GM12878 (cell line): ENCODE results near the gene SHISA9. TPM values are rescaled to one million over a fixed set of nuclear protein-coding genes. Genes with fewer than 3 reads are reported as not detected.

Experiments
- ATAC-seq: fragments of 200-7000 bp; cut with Tn5 transposase; 3 replicates; pipeline ENCODE4 v1.9.1; 2020; ENCODE audit warnings: mild to moderate bottlenecking, moderate library complexity
- BruUV-seq: library from RNA; stranded (reverse); fragments of 400-500 nt; replicated peaks from 2 replicates; lab custom pipeline; 2021; lab: Mats Ljungman, UMichigan
- CTCF ChIA-PET: fragments of 300-600 bp; sonication (Branson Sonifier 250); formaldehyde crosslinking; extraction: SDS; loops from one replicate; lab custom pipeline; 2021; ENCODE audit warnings: inconsistent platforms; lab: Yijun Ruan, JAX
- POLR2A ChIA-PET: fragments of 350-600 bp; formaldehyde crosslinking; extraction: SDS; loops from one replicate; lab custom pipeline; 2021; ENCODE audit warnings: inconsistent platforms; lab: Charles Lee
- RAD21 ChIA-PET: fragments of 300-600 bp; sonication (Branson Sonifier 250); formaldehyde crosslinking; loops from one replicate; lab custom pipeline; 2023; ENCODE audit warnings: antibody characterized with exemption; ENCODE audit not compliant: unreplicated experiment; lab: Charles Lee
- SMC1A ChIA-PET: fragments of 300-600 bp; sonication (Branson Sonifier 250); formaldehyde crosslinking; loops from one replicate; lab custom pipeline; 2023; ENCODE audit not compliant: unreplicated experiment, uncharacterized antibody; lab: Charles Lee
- DNase-seq: peaks from one replicate; pipeline ENCODE4 v3.0.0-alpha.2; 2011; ENCODE audit warnings: low read depth, low spot score
- FAIRE-seq: peaks from 3 replicates; lab custom pipeline; 2011; peaks lifted over from hg19 to GRCh38; lab: Jason Lieb, UNC
- H2AFZ ChIP-seq: 2 replicates; pipeline ENCODE4 v1.6.0; 2011; ENCODE audit warnings: low read depth, low read length, control low read depth; ENCODE audit not compliant: control insufficient read depth
- H3K27ac ChIP-seq: 2 replicates; pipeline ENCODE4 v1.5.1; 2011; ENCODE audit warnings: control low read depth; ENCODE audit not compliant: control insufficient read depth, insufficient read depth
- H3K27me3 ChIP-seq, 2 experiments: replicated peaks in 1 of 2; 2 replicates each; pipeline versions ENCODE4 v1.6.0 to v1.6.1; 2011; ENCODE audit warnings: low read length in 1 of 2; ENCODE audit not compliant: control insufficient read depth in 2 of 2, insufficient read depth in 2 of 2
- H3K36me3 ChIP-seq, 2 experiments: 2 replicates each; pipeline ENCODE4 v1.5.1; 2011; ENCODE audit warnings: low read length in 1 of 2; ENCODE audit not compliant: control insufficient read depth in 2 of 2, insufficient read depth in 2 of 2
- H3K4me1 ChIP-seq: 2 replicates; pipeline ENCODE4 v1.6.1; 2011; ENCODE audit warnings: mild to moderate bottlenecking, low read length, moderate library complexity, mixed read lengths; ENCODE audit not compliant: control insufficient read depth, insufficient read depth
- H3K4me2 ChIP-seq: 2 replicates; pipeline ENCODE4 v1.6.0; 2011; ENCODE audit warnings: control low read depth; ENCODE audit not compliant: control insufficient read depth, insufficient read depth
- H3K4me3 ChIP-seq: fragments of 200-600 bp; sonication (generic); 2 replicates; pipeline ENCODE4 v1.5.1; 2016
- H3K79me2 ChIP-seq: 2 replicates; pipeline ENCODE4 v1.6.0; 2011; ENCODE audit warnings: low read length; ENCODE audit not compliant: control insufficient read depth, insufficient read depth
- H3K9ac ChIP-seq: 2 replicates; pipeline ENCODE4 v1.8.0; 2011; ENCODE audit warnings: low read length, control low read depth, mixed read lengths; ENCODE audit not compliant: control insufficient read depth, insufficient read depth
- H3K9me3 ChIP-seq: replicated peaks from 3 replicates; pipeline ENCODE4 v1.5.1; 2011; ENCODE audit warnings: mild to moderate bottlenecking, low read length; ENCODE audit not compliant: control insufficient read depth, insufficient read depth
- H4K20me1 ChIP-seq: 2 replicates; pipeline ENCODE4 v1.6.0; 2011; ENCODE audit not compliant: control insufficient read depth, insufficient read depth
- E2F8 ChIP-seq: fragments of 450-650 bp; IDR thresholded peaks from 2 replicates; pipeline ENCODE4 v1.6.1; 2018; ENCODE audit warnings: mild to moderate bottlenecking, low read depth, moderate library complexity; ENCODE audit not compliant: partially characterized antibody
- GABPA ChIP-seq: IDR thresholded peaks from 2 replicates; pipeline ENCODE4 v1.6.1; 2014; ENCODE audit warnings: antibody characterized with exemption, low read depth, mild to moderate bottlenecking, inconsistent platforms
- PKNOX1 ChIP-seq: fragments of 450-650 bp; IDR thresholded peaks from 2 replicates; pipeline ENCODE4 v1.6.1; 2016; ENCODE audit warnings: mild to moderate bottlenecking
- SMAD1 ChIP-seq: fragments of 450-650 bp; IDR thresholded peaks from 2 replicates; pipeline ENCODE4 v1.6.1; 2018; ENCODE audit warnings: mild to moderate bottlenecking, low read depth; ENCODE audit not compliant: partially characterized antibody
- STAT3 ChIP-seq: IDR thresholded peaks from 2 replicates; pipeline ENCODE4 v1.6.1; 2011; ENCODE audit warnings: low read depth, low read length, improper control_type of control experiment
- TBL1XR1 ChIP-seq: IDR thresholded peaks from 2 replicates; pipeline ENCODE4 v1.6.1; 2012; ENCODE audit warnings: low read depth, low read length, improper control_type of control experiment
- YBX1 ChIP-seq: fragments of 450-650 bp; IDR thresholded peaks from 2 replicates; pipeline ENCODE4 v1.6.1; 2016; ENCODE audit warnings: antibody characterized with exemption
- ZBTB40 ChIP-seq: fragments of 450-650 bp; IDR thresholded peaks from 2 replicates; pipeline ENCODE4 v1.6.1; 2016; ENCODE audit warnings: mild to moderate bottlenecking, moderate library complexity, borderline replicate concordance
- ZNF274 ChIP-seq: IDR thresholded peaks from one replicate; pipeline ENCODE4 v1.8.0; 2011; ENCODE audit not compliant: insufficient read length, insufficient read depth
- ZNF592 ChIP-seq: fragments of 450-650 bp; IDR thresholded peaks from 2 replicates; pipeline ENCODE4 v1.6.1; 2017; ENCODE audit warnings: mild to moderate bottlenecking, moderate library complexity
- WGBS: methylation state at CpG from one replicate; pipeline ENCODE4 v1.1.6; 2016; ENCODE audit warnings: low lambda C conversion rate; ENCODE audit not compliant: insufficient replicate concordance, insufficient coverage; ENCODE audit errors: missing lambda C conversion rate; 5-methylcytosine and 5-hydroxymethylcytosine counted together
- in situ Hi-C: fragments of 300-500 bp; cut with MboI; formaldehyde crosslinking; loops from 9 replicates; pipeline ENCODE4 v1.14.3; 2018; ENCODE audit warnings: mixed read lengths
- intact Hi-C: fragments of 100-400 bp; cut with micrococcal nuclease; formaldehyde crosslinking; loops from one replicate; pipeline ENCODE4 v1.14.2; 2022; ENCODE audit not compliant: unreplicated experiment
- polyA plus RNA-seq, 11 experiments: library from polyadenylated mRNA; depleted of rRNA in 4 of 11; unstranded in 6 of 11; stranded (reverse) in 5 of 11; fragments of >200 nt; fragmentation: Nextera tagmentation in 4 of 11; fragmentation: Illumina TruSeq in 1 of 11; extraction: Ambion mirVana in 4 of 11; extraction: Trizol in 1 of 11; gene quantifications; 1 replicate in 1 of 11; 2 replicates in 10 of 11; pipeline versions ENCODE4 v1.2.1 to v1.2.3, GENCODE V29; 2011 to 2016; ENCODE audit warnings: inconsistent platforms in 2 of 11, missing spikeins in 2 of 11, low read depth in 1 of 11
- total RNA-seq, 4 experiments: library from RNA; depleted of rRNA in 3 of 4; stranded (reverse); fragments of >200 nt in 3 of 4; fragmentation: Illumina TruSeq in 1 of 4; extraction: Trizol in 1 of 4; gene quantifications; 2 replicates each; pipeline versions ENCODE4 v1.2.1 to v1.2.3, GENCODE V29; 2013 to 2021

The SHISA9 gene
- total and polyA plus RNA-seq, 10 of the 15 experiments (the other 5 are each of a cell fraction or from before 2014, with no cell fraction given): 0.03 to 25.5 (median 0.07) TPM

- peak; percentile 7 for DNase-seq
- no peak for FAIRE-seq
- Histone ChIP-seq H3K4me2 (peak overlapping the region; percentile 47), H3K27ac (peak overlapping the region; percentile 23), H3K9ac (no peak overlapping the region), H2AFZ (no peak overlapping the region), H4K20me1 (no peaks in the 10 kb centered on the region), H3K27me3 (no peaks in the 10 kb centered on the region), H3K4me3 (no peak overlapping the region), H3K4me1 (peaks cover 11% of the 10 kb centered on the region; the same call in 1 of the 2 replicates), H3K9me3 (no peaks in the 10 kb centered on the region; the same call in 1 of the 3 replicates), H3K79me2 (no peaks in the 10 kb centered on the region), H3K36me3 (no peaks in the 10 kb centered on the region)
- BruUV-seq: no TSS peak
- ChIA-PET CTCF (interaction anchor here (1.0 to 1.4 kb wide), 3 partner anchors 10 to 199 kb away, joined by 3 read pairs; no protein-coding TSS in a partner anchor), RAD21 (interaction anchor here (0.9 to 1.1 kb wide), 2 partner anchors 155 to 180 kb away, joined by 3 to 4 read pairs; no protein-coding TSS in a partner anchor), SMC1A (interaction anchor here (0.8 to 2.2 kb wide), 4 partner anchors 14 to 183 kb away, joined by 3 to 9 read pairs (median 4); no protein-coding TSS in a partner anchor), POLR2A (interaction anchor here (2.0 kb wide), 1 partner anchor 183 kb away, joined by 4 read pairs; no protein-coding TSS in a partner anchor)
- WGBS: 7% methylated on average over 1 of the region's 1 CpG
- peak; percentile 56 for ATAC-seq
- in situ Hi-C loops (no loop called here), intact Hi-C loops (loop anchor here (10.0 kb wide), 1 partner anchor 200 kb away; no protein-coding TSS in a partner anchor)
- TF ChIP-seq TBL1XR1 (no peak), GABPA (no peak), STAT3 (no peak), ZNF592 (no peak), E2F8 (no peak), ZNF274 (no peak), YBX1 (no peak), ZBTB40 (no peak), PKNOX1 (no peak), SMAD1 (no peak)
Measured at GRCh38 chr16:13254998-13255614, 353.7 kb downstream of the SHISA9 start.
